Osteoblast (primary cell): ENCODE results near the gene LRRC28. TPM values are rescaled to one million over a fixed set of nuclear protein-coding genes. Genes with fewer than 3 reads are reported as not detected.

ENCODE experiments used
- DNase-seq: peaks from one replicate; pipeline ENCODE4 v3.0.0; 2011; ENCODE audit warnings: low spot score, mixed read lengths; ENCODE audit not compliant: insufficient read length; ENCODE audit errors: missing footprints
- H2AFZ ChIP-seq: 2 replicates; pipeline ENCODE4 v1.6.0; 2011; ENCODE audit warnings: mild to moderate bottlenecking, low read length
- H3K27ac ChIP-seq: 2 replicates; pipeline ENCODE4 v1.5.1; 2011; ENCODE audit warnings: mild to moderate bottlenecking, low read depth, low read length, moderate library complexity
- H3K27me3 ChIP-seq: 2 replicates; pipeline ENCODE4 v1.6.0; 2012; ENCODE audit warnings: mild to moderate bottlenecking, control low read depth, inconsistent platforms, low read length, moderate library complexity; ENCODE audit not compliant: insufficient read depth
- H3K36me3 ChIP-seq: 2 replicates; pipeline ENCODE4 v1.5.1; 2011; ENCODE audit warnings: mild to moderate bottlenecking, low read length, control low read depth, moderate library complexity; ENCODE audit not compliant: insufficient read depth
- H3K4me1 ChIP-seq: 2 replicates; pipeline ENCODE4 v1.5.1; 2011; ENCODE audit warnings: mild to moderate bottlenecking, low read length, control low read depth, moderate library complexity; ENCODE audit not compliant: insufficient read depth
- H3K4me2 ChIP-seq: 2 replicates; pipeline ENCODE4 v1.6.0; 2011; ENCODE audit warnings: mild to moderate bottlenecking, low read length; ENCODE audit not compliant: insufficient read depth
- H3K4me3 ChIP-seq: fragments of 200-600 bp; sonication (generic); 3 replicates; pipeline ENCODE4 v1.5.1; 2012; ENCODE audit warnings: mild to moderate bottlenecking, low read length, inconsistent platforms; ENCODE audit not compliant: insufficient read depth
- H3K79me2 ChIP-seq: 2 replicates; pipeline ENCODE4 v1.6.0; 2012; ENCODE audit warnings: mild to moderate bottlenecking, low read length, control low read depth, inconsistent platforms; ENCODE audit not compliant: insufficient read depth
- H3K9me3 ChIP-seq: 2 replicates; pipeline ENCODE4 v1.5.1; 2011; ENCODE audit warnings: low read depth, low read length, control low read depth
- H4K20me1 ChIP-seq: 2 replicates; pipeline ENCODE4 v1.6.0; 2012; ENCODE audit warnings: mild to moderate bottlenecking, low read length, control low read depth; ENCODE audit not compliant: insufficient read depth
- total RNA-seq: library from RNA; depleted of rRNA; stranded (reverse); fragments of >200 nt; gene quantifications from 2 replicates; pipeline ENCODE4 v1.2.3, GENCODE V29; 2012
- TF ChIP-seq, protein P1 (sequence below): IDR thresholded peaks from 2 replicates; pipeline ENCODE4 v1.5.1; 2011; ENCODE audit warnings: mild to moderate bottlenecking, low read depth, low read length, moderate library complexity; ENCODE audit errors: extremely low read depth

LRRC28 gene
- total RNA-seq, 1 donor = 32.6 TPM

DNA sequence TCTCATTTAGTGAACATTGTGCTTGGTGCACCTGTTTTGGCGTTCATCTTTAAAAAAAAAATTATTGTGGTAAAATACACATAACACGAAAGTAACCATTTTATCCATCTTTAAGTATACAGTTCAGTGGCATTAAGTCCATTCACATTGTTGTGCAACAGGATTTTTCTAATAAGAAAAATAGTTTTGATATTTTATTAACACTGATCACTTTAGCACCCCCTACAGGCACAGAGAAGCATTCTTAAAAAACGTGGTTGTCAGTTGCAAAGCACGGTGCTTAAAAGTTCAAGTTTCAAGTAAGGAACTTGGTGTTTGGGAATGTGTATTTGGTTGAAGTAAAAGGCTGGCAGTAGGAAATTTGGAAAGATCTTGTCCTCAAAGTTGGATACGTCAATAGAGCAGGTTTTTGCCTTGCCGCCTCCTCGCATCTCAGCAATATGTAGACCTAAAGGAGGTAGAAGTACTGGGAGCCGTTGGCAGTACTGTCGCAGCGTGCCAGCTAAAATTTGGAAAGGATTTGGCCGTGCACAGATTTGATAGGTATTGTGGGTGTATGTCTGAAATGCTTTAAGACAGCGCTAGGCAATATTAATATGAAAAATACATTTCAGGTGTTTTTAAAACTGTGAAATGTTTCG, 110.4 kb downstream of the LRRC28 start:
- TF ChIP-seq, protein P1, sequence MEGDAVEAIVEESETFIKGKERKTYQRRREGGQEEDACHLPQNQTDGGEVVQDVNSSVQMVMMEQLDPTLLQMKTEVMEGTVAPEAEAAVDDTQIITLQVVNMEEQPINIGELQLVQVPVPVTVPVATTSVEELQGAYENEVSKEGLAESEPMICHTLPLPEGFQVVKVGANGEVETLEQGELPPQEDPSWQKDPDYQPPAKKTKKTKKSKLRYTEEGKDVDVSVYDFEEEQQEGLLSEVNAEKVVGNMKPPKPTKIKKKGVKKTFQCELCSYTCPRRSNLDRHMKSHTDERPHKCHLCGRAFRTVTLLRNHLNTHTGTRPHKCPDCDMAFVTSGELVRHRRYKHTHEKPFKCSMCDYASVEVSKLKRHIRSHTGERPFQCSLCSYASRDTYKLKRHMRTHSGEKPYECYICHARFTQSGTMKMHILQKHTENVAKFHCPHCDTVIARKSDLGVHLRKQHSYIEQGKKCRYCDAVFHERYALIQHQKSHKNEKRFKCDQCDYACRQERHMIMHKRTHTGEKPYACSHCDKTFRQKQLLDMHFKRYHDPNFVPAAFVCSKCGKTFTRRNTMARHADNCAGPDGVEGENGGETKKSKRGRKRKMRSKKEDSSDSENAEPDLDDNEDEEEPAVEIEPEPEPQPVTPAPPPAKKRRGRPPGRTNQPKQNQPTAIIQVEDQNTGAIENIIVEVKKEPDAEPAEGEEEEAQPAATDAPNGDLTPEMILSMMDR = peak; percentile 70
- H2AFZ ChIP-seq = no peak overlapping the region
- no peaks in the 10 kb centered on the region for H3K4me1 ChIP-seq
- no peaks in the 10 kb centered on the region for H3K79me2 ChIP-seq
- no peaks in the 10 kb centered on the region for H3K9me3 ChIP-seq
- H3K4me2 ChIP-seq = no peak overlapping the region
- H4K20me1 ChIP-seq = no peaks in the 10 kb centered on the region
- no peak for DNase-seq
- H3K27me3 ChIP-seq = no peaks in the 10 kb centered on the region
- H3K4me3 ChIP-seq = no peak overlapping the region
- no peaks in the 10 kb centered on the region for H3K36me3 ChIP-seq
- H3K27ac ChIP-seq = no peak overlapping the region

GRCh38 chr15:99365242-99365641, 114.0 kb downstream of the LRRC28 start:
- no peaks in the 10 kb centered on the region for H3K9me3 ChIP-seq
- H3K36me3 ChIP-seq = no peaks in the 10 kb centered on the region
- H3K4me2 ChIP-seq = no peak overlapping the region
- no peaks in the 10 kb centered on the region for H4K20me1 ChIP-seq
- no peaks in the 10 kb centered on the region for H3K79me2 ChIP-seq
- DNase-seq = no peak
- no peak overlapping the region for H2AFZ ChIP-seq
- TF ChIP-seq, protein P1 = no peak
- no peak overlapping the region for H3K4me3 ChIP-seq
- H3K27me3 ChIP-seq = no peaks in the 10 kb centered on the region
- H3K27ac ChIP-seq = no peak overlapping the region
- no peaks in the 10 kb centered on the region for H3K4me1 ChIP-seq

DNA sequence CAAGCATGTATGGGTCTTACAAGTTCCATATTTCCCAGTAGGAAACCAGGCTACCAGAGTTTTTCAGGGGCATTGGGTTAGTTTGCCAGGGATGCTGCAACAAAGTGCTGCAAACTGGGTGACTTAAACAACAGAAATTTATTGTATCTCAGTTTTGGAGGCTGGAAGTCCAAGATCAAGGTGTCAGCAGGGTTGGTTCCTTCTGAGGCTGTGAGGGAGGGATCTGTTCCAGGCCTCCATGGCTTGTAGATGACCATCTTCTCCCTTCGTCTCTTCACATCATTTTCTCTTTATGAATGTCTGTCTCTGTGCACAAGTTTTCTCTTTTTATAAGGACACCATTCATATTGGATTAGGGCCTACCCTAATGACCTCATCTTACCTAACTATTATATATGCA, 114.7 kb downstream of the LRRC28 start:
- TF ChIP-seq, protein P1 = no peak
- peaks cover under 1% of the 10 kb centered on the region for H3K4me1 ChIP-seq
- H3K9me3 ChIP-seq = no peaks in the 10 kb centered on the region
- H2AFZ ChIP-seq = no peak overlapping the region
- no peak overlapping the region for H3K27ac ChIP-seq
- no peak overlapping the region for H3K4me2 ChIP-seq
- no peaks in the 10 kb centered on the region for H3K36me3 ChIP-seq
- no peak overlapping the region for H3K4me3 ChIP-seq
- no peaks in the 10 kb centered on the region for H3K79me2 ChIP-seq
- DNase-seq = no peak
- no peaks in the 10 kb centered on the region for H4K20me1 ChIP-seq
- H3K27me3 ChIP-seq = no peaks in the 10 kb centered on the region

DNA sequence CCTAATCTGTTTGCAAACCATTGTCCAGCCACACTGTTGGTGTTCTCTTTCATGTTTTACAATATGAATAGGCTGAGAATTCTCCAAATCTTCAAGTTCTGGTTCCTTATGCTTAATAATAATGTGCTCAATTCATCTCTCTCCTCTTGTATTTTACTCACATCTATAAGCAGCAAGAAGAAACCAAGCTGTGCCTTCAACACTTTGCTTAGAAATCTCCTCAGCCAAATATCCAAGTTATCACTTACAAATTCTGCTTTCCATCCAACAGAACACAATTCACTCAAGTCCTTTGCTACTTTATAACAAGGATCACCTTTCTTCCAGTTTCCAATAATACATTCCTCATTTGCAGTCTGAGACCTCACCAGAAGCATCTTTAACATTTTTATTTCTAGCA, 117.5 kb downstream of the LRRC28 start:
- Histone ChIP-seq H2AFZ (no peak overlapping the region), H3K9me3 (no peaks in the 10 kb centered on the region), H3K4me1 (peaks cover 9% of the 10 kb centered on the region), H4K20me1 (no peaks in the 10 kb centered on the region), H3K27ac (no peak overlapping the region), H3K79me2 (no peaks in the 10 kb centered on the region), H3K4me2 (no peak overlapping the region), H3K27me3 (no peaks in the 10 kb centered on the region), H3K36me3 (no peaks in the 10 kb centered on the region), H3K4me3 (no peak overlapping the region)
- TF ChIP-seq, protein P1 = no peak
- DNase-seq = no peak
